Measurements from ENCODE around the gene UBC.
"Not testable (repeated sequence)": the region's sequence is repeated elsewhere in the genome, so short reads cannot be mapped to it uniquely, and the experiment has no call there.

Gene UBC

DNA sequence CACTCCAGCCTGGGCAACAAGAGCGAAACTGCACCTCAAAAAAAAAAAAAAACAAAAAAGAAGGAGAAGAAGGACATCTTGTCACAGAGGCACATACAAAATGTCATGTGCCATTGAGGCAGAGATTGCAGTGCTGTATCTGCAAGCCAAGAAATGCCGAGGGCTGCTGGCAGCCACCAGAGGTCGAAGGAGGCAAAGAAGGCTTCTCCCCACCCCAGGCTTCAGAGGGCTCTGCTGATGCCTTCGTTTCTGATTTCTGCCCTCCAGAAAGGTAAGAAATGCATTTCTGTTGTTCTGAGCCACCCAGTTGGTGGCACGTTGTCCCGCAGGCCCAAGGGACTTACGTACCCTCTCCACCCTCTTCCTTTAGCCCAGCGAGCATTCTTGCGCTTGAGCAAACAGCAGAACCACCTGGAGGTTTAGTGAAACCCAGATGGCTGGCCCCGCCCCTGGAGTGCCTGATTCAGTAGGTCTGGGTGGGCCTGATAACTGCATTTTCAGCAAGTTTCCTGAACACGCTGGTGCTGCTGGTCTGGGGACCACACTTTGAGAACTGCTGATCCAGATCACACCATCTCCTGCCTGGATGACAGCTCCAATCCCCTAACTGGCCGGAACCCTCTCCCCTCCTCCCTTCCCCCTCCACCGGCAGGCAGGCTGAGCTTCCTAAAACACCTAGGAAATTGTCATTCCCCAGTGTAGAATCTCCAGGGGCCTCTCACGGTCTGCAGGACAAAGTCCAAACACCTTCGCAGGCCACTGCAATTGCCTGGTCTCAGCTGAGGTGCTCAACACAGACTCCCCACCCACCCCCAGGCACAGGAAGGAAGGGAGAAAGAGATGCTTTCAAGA, 29.6 kb downstream of the UBC start:
- no peaks in the 10 kb centered on the region for H3K36me3 ChIP-seq (ENCODE audit: insufficient read depth, low read length)

DNA sequence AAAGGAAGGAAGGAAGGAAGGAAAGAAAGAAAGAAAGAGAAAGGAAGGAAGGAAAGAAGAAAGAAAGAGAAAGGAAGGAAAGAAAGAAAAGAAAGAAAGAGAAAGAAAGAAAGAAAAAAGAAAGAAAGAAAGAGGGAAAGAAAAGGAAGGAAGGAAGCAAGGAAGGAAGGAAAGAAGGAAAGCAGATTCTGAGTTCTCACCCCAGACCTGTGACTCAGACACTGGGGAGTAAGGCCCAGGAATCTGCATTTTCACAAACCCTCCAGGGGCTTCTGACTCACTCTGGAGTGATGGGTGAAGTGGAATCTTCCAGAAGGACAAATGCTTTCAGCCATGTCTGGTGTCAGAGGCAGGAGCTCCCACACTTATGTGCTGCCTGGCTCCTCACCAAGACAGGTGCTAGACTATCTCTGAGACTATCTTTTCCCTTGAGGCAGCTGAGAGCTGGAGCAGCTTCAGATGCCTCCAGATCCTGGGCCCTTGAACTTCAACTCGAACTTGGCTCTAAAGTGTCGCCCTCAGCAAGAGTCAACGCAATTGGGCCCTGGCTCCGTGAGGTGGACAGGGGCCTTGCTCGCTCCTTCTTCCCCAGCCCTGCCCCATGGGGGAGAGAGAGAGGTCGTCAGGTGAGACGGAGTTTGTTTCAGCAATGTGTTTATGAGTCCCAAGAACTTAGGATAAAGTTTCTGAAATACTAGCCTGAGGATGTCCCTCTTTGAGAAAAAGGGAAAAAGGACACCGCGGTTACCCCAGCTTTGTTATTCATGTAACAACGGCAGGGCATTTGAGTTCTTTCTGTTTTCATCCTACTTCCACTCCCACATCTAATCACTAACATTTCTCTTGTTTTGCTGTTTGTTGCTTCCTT, 31.0 kb downstream of the UBC start:
- TF ChIP-seq EZH2phosphoT487 (IDR thresholded peaks at IDR 0.05; ENCODE audit: borderline replicate concordance), result no peak
- TF ChIP-seq, protein P1, sequence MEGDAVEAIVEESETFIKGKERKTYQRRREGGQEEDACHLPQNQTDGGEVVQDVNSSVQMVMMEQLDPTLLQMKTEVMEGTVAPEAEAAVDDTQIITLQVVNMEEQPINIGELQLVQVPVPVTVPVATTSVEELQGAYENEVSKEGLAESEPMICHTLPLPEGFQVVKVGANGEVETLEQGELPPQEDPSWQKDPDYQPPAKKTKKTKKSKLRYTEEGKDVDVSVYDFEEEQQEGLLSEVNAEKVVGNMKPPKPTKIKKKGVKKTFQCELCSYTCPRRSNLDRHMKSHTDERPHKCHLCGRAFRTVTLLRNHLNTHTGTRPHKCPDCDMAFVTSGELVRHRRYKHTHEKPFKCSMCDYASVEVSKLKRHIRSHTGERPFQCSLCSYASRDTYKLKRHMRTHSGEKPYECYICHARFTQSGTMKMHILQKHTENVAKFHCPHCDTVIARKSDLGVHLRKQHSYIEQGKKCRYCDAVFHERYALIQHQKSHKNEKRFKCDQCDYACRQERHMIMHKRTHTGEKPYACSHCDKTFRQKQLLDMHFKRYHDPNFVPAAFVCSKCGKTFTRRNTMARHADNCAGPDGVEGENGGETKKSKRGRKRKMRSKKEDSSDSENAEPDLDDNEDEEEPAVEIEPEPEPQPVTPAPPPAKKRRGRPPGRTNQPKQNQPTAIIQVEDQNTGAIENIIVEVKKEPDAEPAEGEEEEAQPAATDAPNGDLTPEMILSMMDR (conservative IDR thresholded peaks at IDR 0.05; ENCODE audit: low read length), result no peak
- no peak overlapping the region for H3K4me2 ChIP-seq (ENCODE audit: low read depth, low read length, poor library complexity, severe bottlenecking)
- no peak overlapping the region for H3K9ac ChIP-seq (ENCODE audit: low read depth, low read length, poor library complexity, severe bottlenecking)
- H3K9me3 ChIP-seq (ENCODE audit: insufficient read depth, low read depth, low read length), result no peaks in the 10 kb centered on the region
- H3K4me3 ChIP-seq (ENCODE audit: low read length, poor library complexity, severe bottlenecking), result no peak overlapping the region
- H3K4me1 ChIP-seq (ENCODE audit: insufficient read depth, low read length, poor library complexity, severe bottlenecking), result no peaks in the 10 kb centered on the region
- no peaks in the 10 kb centered on the region for H3K27me3 ChIP-seq (ENCODE audit: insufficient read depth, low read length, poor library complexity, severe bottlenecking)
- H4K20me1 ChIP-seq (ENCODE audit: insufficient read depth, low read length, poor library complexity, severe bottlenecking), result no peaks in the 10 kb centered on the region
- H3F3A ChIP-seq (ENCODE audit: low read depth), result no peaks in the 10 kb centered on the region
- no peak overlapping the region for H2AFZ ChIP-seq (ENCODE audit: low read length)
- no peaks in the 10 kb centered on the region for H3K36me3 ChIP-seq (ENCODE audit: insufficient read depth, low read length)
- H3K9me2 ChIP-seq (replicated peaks; ENCODE audit: low read depth, low read length), result no peaks in the 10 kb centered on the region
- no peaks in the 10 kb centered on the region for H3K79me2 ChIP-seq (ENCODE audit: insufficient read depth, low read length)

More for the DNA sequence above, 29.6 kb downstream of the UBC start:
- Histone ChIP-seq H3F3A (ENCODE audit: low read depth) (no peaks in the 10 kb centered on the region), H2AFZ (ENCODE audit: low read length) (no peak overlapping the region), H3K9me2 (replicated peaks; ENCODE audit: low read depth, low read length) (no peaks in the 10 kb centered on the region), H3K4me2 (ENCODE audit: low read depth, low read length, poor library complexity, severe bottlenecking) (no peak overlapping the region), H4K20me1 (ENCODE audit: insufficient read depth, low read length, poor library complexity, severe bottlenecking) (no peaks in the 10 kb centered on the region), H3K79me2 (ENCODE audit: insufficient read depth, low read length) (no peaks in the 10 kb centered on the region), H3K4me1 (ENCODE audit: insufficient read depth, low read length, poor library complexity, severe bottlenecking) (no peaks in the 10 kb centered on the region), H3K27me3 (ENCODE audit: insufficient read depth, low read length, poor library complexity, severe bottlenecking) (no peaks in the 10 kb centered on the region), H3K9me3 (ENCODE audit: insufficient read depth, low read depth, low read length) (no peaks in the 10 kb centered on the region), H3K9ac (ENCODE audit: low read depth, low read length, poor library complexity, severe bottlenecking) (no peak overlapping the region), H3K4me3 (ENCODE audit: low read length, poor library complexity, severe bottlenecking) (no peak overlapping the region)
- TF ChIP-seq, protein P1 (conservative IDR thresholded peaks at IDR 0.05; ENCODE audit: low read length), result no peak
- no peak for TF ChIP-seq EZH2phosphoT487 (IDR thresholded peaks at IDR 0.05; ENCODE audit: borderline replicate concordance)

DNA sequence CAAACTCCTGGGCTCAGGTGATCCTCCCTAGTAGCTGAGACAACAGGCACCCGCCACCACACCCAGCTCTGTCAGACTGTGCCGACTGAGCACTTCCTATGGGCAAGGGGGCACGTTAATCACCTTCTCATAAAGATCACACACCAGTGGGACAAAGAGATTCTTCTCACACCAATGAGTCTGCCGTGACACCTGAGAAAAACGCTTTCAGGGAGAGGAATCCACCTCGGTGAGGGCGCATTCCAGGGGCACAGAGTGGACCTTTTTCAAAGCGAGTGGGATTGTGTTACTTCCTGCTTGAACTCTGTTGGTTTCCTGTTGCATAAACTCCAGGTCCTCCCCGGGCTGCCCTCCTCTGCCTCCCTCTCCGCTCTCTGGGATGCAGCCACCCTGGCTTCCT, 33.3 kb downstream of the UBC start:
- Histone ChIP-seq H3K27me3 (ENCODE audit: insufficient read depth, low read length, poor library complexity, severe bottlenecking) (no peaks in the 10 kb centered on the region), H2AFZ (ENCODE audit: low read length) (0 out of 2 replicates have a peak overlapping the region, but pooled peaks have one; percentile 18), H3K4me2 (ENCODE audit: low read depth, low read length, poor library complexity, severe bottlenecking) (no peak overlapping the region), H3K9me2 (replicated peaks; ENCODE audit: low read depth, low read length) (no peaks in the 10 kb centered on the region), H3K36me3 (ENCODE audit: insufficient read depth, low read length) (no peaks in the 10 kb centered on the region), H3F3A (ENCODE audit: low read depth) (no peaks in the 10 kb centered on the region), H3K9me3 (ENCODE audit: insufficient read depth, low read depth, low read length) (no peaks in the 10 kb centered on the region), H3K4me1 (ENCODE audit: insufficient read depth, low read length, poor library complexity, severe bottlenecking) (no peaks in the 10 kb centered on the region), H3K4me3 (ENCODE audit: low read length, poor library complexity, severe bottlenecking) (no peak overlapping the region), H3K79me2 (ENCODE audit: insufficient read depth, low read length) (no peaks in the 10 kb centered on the region), H3K9ac (ENCODE audit: low read depth, low read length, poor library complexity, severe bottlenecking) (no peak overlapping the region), H4K20me1 (ENCODE audit: insufficient read depth, low read length, poor library complexity, severe bottlenecking) (no peaks in the 10 kb centered on the region)
- TF ChIP-seq, protein P1 (conservative IDR thresholded peaks at IDR 0.05; ENCODE audit: low read length), result no peak
- TF ChIP-seq EZH2phosphoT487 (IDR thresholded peaks at IDR 0.05; ENCODE audit: borderline replicate concordance), result no peak

DNA sequence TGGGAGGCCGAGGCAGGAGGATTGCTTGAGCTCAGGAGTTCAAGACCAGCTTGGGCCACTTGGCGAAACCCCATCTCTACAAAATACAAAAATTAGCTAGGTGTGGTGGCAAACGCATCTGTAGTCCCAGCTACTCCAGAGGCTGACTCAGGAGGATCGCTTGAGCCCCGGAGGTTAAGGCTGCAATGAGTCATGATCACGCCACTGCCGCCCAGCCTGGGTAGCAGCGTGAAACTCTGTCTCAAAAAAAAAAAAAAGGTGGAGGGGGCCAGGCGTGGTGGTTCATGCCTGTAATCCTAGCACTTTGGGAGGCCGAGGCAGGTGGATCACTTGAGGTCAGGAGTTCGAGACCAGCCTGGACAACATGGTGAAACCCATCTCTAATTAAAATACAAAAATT, 34.1 kb downstream of the UBC start:
- not testable (repeated sequence) for H3F3A ChIP-seq (ENCODE audit: low read depth); H2AFZ ChIP-seq (ENCODE audit: low read length); H3K27me3 ChIP-seq (ENCODE audit: insufficient read depth, low read length, poor library complexity, severe bottlenecking); H3K79me2 ChIP-seq (ENCODE audit: insufficient read depth, low read length); H3K9me3 ChIP-seq (ENCODE audit: insufficient read depth, low read depth, low read length); H3K9me2 ChIP-seq (replicated peaks; ENCODE audit: low read depth, low read length); H3K4me3 ChIP-seq (ENCODE audit: low read length, poor library complexity, severe bottlenecking); H4K20me1 ChIP-seq (ENCODE audit: insufficient read depth, low read length, poor library complexity, severe bottlenecking); H3K4me1 ChIP-seq (ENCODE audit: insufficient read depth, low read length, poor library complexity, severe bottlenecking); H3K36me3 ChIP-seq (ENCODE audit: insufficient read depth, low read length); H3K4me2 ChIP-seq (ENCODE audit: low read depth, low read length, poor library complexity, severe bottlenecking); H3K9ac ChIP-seq (ENCODE audit: low read depth, low read length, poor library complexity, severe bottlenecking)

Measured in Loucy (cell line).